Stimulated activated effector memory CD8-positive, alpha-beta T cell treated with anti-CD3 and anti-CD28 coated beads, Interleukin-12 subunit alpha, Interleukin-12 subunit beta, amount 100 ng/mL, for 72 hours (primary cell): Measurements from ENCODE around the gene FHIT.
"Not testable (repeated sequence)": the region's sequence is repeated elsewhere in the genome, so short reads cannot be mapped to it uniquely, and the experiment has no call there.

Experiments
- ATAC-seq: fragments of 150-1000 bp; cut with Tn5 transposase; 2 replicates; pipeline ENCODE4 v1.10.0; 2021
- DNase-seq, 2 donors: peaks; one replicate each; pipeline ENCODE4 v3.0.0; 2021 to 2022; ENCODE audit warnings: low spot score in 2 of 2
- H3K27ac Mint-ChIP-seq: one replicate; pipeline ENCODE4 v1.8.0; 2022; ENCODE audit warnings: mild to moderate bottlenecking, mixed read lengths
- H3K36me3 Mint-ChIP-seq: one replicate; pipeline ENCODE4 v1.8.0; 2022; ENCODE audit warnings: mild to moderate bottlenecking, mixed read lengths
- H3K4me1 Mint-ChIP-seq: one replicate; pipeline ENCODE4 v1.8.0; 2022; ENCODE audit warnings: mixed read lengths
- H3K4me3 Mint-ChIP-seq: one replicate; pipeline ENCODE4 v1.8.0; 2022; ENCODE audit warnings: mild to moderate bottlenecking, mixed read lengths
- H3K9me3 Mint-ChIP-seq: one replicate; pipeline ENCODE4 v1.8.0; 2022; ENCODE audit warnings: mixed read lengths

Gene FHIT

DNA sequence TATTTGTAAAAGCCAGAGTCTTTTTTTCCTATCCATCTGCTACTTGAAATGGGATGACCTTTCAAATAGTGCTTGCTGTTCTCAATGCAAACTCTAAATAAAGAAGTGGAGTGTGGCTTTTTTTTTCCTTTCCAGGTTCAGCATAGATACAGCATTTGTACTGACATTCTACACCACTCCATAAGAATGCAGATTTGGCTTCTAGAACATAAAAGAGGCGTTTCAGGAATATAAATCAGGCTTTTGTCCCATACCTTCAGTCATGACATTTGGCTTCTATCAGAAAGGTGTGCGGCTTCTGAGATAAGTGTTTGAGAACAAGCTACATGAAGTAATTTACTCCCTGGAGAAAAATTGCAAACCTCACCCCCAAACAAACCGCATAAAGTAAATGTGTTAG is 553.1 kb downstream of the FHIT start:
- Mint-ChIP-seq H3K27ac (no peak overlapping the region), H3K4me3 (no peak overlapping the region), H3K9me3 (peaks cover 3% of the 10 kb centered on the region), H3K4me1 (no peaks in the 10 kb centered on the region), H3K36me3 (peaks cover 5% of the 10 kb centered on the region)
- DNase-seq, result no peak
- ATAC-seq, result no peak

DNA sequence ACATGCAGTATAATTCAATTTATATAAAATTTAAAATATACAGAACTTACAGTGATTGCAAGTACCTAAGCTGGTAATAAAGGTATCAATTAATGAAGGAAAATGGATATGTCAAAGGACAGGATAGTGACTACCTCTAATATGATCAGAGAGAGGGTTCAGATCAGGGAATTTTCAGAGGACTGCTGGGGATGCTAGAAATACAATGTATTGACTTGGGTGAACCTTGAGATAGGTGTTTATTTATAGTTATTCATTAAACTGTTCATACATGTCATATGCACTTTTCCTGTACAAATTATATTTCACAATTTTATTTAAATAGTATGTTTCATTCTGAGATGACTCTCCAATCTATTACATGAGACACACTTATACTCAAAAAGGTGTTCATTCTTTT is 554.1 kb downstream of the FHIT start:
- no peak overlapping the region for H3K4me3 Mint-ChIP-seq
- H3K9me3 Mint-ChIP-seq, result peaks cover 3% of the 10 kb centered on the region
- peaks cover 5% of the 10 kb centered on the region for H3K36me3 Mint-ChIP-seq

GRCh38 chr3:60696428-60697125 is 554.7 kb downstream of the FHIT start:
- Mint-ChIP-seq H3K4me1 (no peaks in the 10 kb centered on the region), H3K36me3 (peaks cover 5% of the 10 kb centered on the region), H3K4me3 (no peak overlapping the region)

More for the DNA sequence above, 554.1 kb downstream of the FHIT start:
- no peak for ATAC-seq
- Mint-ChIP-seq H3K4me1 (no peaks in the 10 kb centered on the region), H3K27ac (no peak overlapping the region)
- DNase-seq, result no peak

GRCh38 chr3:60675424-60675823 is 575.8 kb downstream of the FHIT start:
- Mint-ChIP-seq H3K9me3 (peaks cover 2% of the 10 kb centered on the region), H3K27ac (no peak overlapping the region), H3K36me3 (no peaks in the 10 kb centered on the region), H3K4me3 (no peak overlapping the region), H3K4me1 (no peaks in the 10 kb centered on the region)
- DNase-seq, result no peak
- ATAC-seq, result no peak

More at GRCh38 chr3:60696428-60697125, 554.7 kb downstream of the FHIT start:
- Mint-ChIP-seq H3K9me3 (peaks cover 3% of the 10 kb centered on the region), H3K27ac (no peak overlapping the region)
- DNase-seq (no peak), ATAC-seq (no peak)

GRCh38 chr3:60674870-60675269 is 576.4 kb downstream of the FHIT start:
- no peak for ATAC-seq
- DNase-seq, result no peak
- Mint-ChIP-seq H3K36me3 (no peaks in the 10 kb centered on the region), H3K4me1 (no peaks in the 10 kb centered on the region), H3K27ac (no peak overlapping the region), H3K9me3 (peaks cover 2% of the 10 kb centered on the region), H3K4me3 (no peak overlapping the region)

- Mint-ChIP-seq H3K4me1 (no peaks in the 10 kb centered on the region), H3K4me3 (no peak overlapping the region), H3K36me3 (no peaks in the 10 kb centered on the region), H3K27ac (no peak overlapping the region), H3K9me3 (peaks cover 2% of the 10 kb centered on the region)
- no peak for ATAC-seq
- no peak for DNase-seq
Observed at GRCh38 chr3:60673123-60673522, 578.1 kb downstream of the FHIT start.

- not testable (repeated sequence) for H3K4me3 Mint-ChIP-seq, H3K36me3 Mint-ChIP-seq, H3K9me3 Mint-ChIP-seq, ATAC-seq, H3K4me1 Mint-ChIP-seq, DNase-seq, H3K27ac Mint-ChIP-seq
Observed at GRCh38 chr3:60672337-60672736, 578.9 kb downstream of the FHIT start.

GRCh38 chr3:60669636-60670035 is 581.6 kb downstream of the FHIT start:
- H3K27ac Mint-ChIP-seq, result no peak overlapping the region
- no peak overlapping the region for H3K4me3 Mint-ChIP-seq
- no peaks in the 10 kb centered on the region for H3K4me1 Mint-ChIP-seq
- ATAC-seq, result no peak
- H3K36me3 Mint-ChIP-seq, result no peaks in the 10 kb centered on the region
- peaks cover 12% of the 10 kb centered on the region for H3K9me3 Mint-ChIP-seq
- DNase-seq, result no peak

- no peaks in the 10 kb centered on the region for H3K36me3 Mint-ChIP-seq
- H3K9me3 Mint-ChIP-seq, result peaks cover 25% of the 10 kb centered on the region
- ATAC-seq (no peak), DNase-seq (no peak)
- H3K27ac Mint-ChIP-seq, result no peak overlapping the region
- no peak overlapping the region for H3K4me3 Mint-ChIP-seq
- H3K4me1 Mint-ChIP-seq, result no peaks in the 10 kb centered on the region
Observed at GRCh38 chr3:60660026-60660425, 591.2 kb downstream of the FHIT start.

DNA sequence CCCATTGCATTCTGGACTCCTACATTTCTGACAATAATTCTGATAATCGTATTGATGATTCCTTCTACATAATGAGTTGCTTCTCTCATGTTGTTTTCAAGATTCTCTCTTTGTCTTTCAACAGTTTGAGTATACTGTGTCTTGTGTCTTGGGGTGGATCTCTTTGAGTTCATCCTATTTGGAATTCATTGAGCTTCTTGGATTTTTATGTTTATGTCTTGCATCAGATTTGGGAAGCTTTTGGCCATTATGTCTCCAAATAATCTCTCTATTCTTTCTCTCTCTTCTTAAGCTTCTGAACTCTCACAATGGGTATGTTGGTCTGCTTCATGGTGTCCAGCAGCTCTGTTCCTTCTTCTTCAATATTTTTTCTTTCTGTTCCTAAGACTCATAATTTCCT is 592.2 kb downstream of the FHIT start:
- no peak for ATAC-seq
- Mint-ChIP-seq H3K4me1 (no peaks in the 10 kb centered on the region), H3K4me3 (no peak overlapping the region), H3K27ac (no peak overlapping the region), H3K36me3 (no peaks in the 10 kb centered on the region), H3K9me3 (peaks cover 19% of the 10 kb centered on the region)
- DNase-seq, result no peak

DNA sequence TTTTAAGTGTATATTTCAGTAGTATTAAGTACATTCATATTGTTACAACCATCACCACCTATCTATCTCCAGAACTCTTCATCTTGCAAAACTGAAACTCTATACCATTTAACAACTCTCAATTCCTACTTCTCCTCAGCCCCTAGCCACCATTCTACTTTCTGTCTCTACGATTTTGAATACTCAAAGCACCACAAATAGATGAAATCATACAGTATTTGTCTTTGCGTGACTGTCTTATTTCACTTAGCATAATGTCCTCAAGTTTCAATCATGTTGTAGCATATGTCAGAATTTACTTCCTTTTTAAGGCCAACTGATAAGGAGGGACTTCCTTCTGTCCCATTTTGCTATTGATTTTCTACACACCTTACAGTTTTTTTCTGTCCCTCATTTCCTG is 593.3 kb downstream of the FHIT start:
- Mint-ChIP-seq H3K4me1 (no peaks in the 10 kb centered on the region), H3K4me3 (no peak overlapping the region), H3K36me3 (no peaks in the 10 kb centered on the region), H3K9me3 (peaks cover 19% of the 10 kb centered on the region), H3K27ac (no peak overlapping the region)
- DNase-seq (no peak), ATAC-seq (no peak)

DNA sequence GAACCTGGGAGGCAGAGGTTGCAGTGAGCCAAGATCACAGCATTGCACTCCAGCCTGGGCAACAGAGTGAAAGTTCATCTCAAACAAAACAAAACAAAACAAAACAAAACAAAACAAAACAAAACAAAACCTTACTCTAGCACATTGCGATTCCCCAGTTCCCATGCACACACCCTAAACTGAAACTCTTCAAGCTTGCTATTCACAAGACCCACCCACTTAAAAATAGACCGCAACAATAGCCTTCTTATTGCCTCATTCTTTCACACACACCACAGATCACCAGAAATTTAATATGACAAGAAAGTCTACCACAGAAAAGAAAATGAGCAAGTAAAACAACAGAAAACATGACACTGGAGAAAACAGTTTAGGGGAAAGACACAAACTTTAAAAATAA is 598.4 kb downstream of the FHIT start:
- ATAC-seq (no peak), DNase-seq (no peak)
- no peaks in the 10 kb centered on the region for H3K4me1 Mint-ChIP-seq
- H3K9me3 Mint-ChIP-seq, result peaks cover under 1% of the 10 kb centered on the region
- no peak overlapping the region for H3K4me3 Mint-ChIP-seq
- no peak overlapping the region for H3K27ac Mint-ChIP-seq
- H3K36me3 Mint-ChIP-seq, result no peaks in the 10 kb centered on the region

- H3K27ac Mint-ChIP-seq, result no peak overlapping the region
- DNase-seq (no peak), ATAC-seq (no peak)
- H3K4me3 Mint-ChIP-seq, result no peak overlapping the region
- H3K36me3 Mint-ChIP-seq, result no peaks in the 10 kb centered on the region
- no peaks in the 10 kb centered on the region for H3K9me3 Mint-ChIP-seq
- no peaks in the 10 kb centered on the region for H3K4me1 Mint-ChIP-seq
Observed at GRCh38 chr3:60651799-60652198, 599.5 kb downstream of the FHIT start.

GRCh38 chr3:60650171-60650570 is 601.1 kb downstream of the FHIT start:
- DNase-seq (no peak), ATAC-seq (no peak)
- Mint-ChIP-seq H3K9me3 (no peaks in the 10 kb centered on the region), H3K27ac (no peak overlapping the region), H3K4me3 (no peak overlapping the region), H3K4me1 (no peaks in the 10 kb centered on the region), H3K36me3 (no peaks in the 10 kb centered on the region)

DNA sequence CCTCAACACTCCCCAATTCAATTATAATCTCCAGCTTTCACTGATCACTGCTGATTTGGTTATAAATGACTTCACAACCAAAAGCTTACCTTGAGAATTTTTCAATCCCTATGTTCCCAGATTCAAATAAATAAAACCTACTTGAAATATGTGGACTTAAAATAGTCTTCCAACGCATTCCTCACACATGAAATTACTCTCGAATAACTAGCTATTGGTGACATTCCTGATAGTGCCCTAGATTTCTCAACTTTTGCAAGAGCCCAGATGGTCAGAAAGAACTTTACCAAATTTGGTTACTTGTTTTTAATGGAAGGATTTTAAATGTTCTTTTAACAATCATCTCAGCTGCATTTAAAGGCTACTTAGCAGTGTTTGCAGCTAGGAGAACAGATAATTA is 605.5 kb downstream of the FHIT start:
- H3K4me1 Mint-ChIP-seq, result no peaks in the 10 kb centered on the region
- H3K4me3 Mint-ChIP-seq, result no peak overlapping the region
- DNase-seq, result no peak
- H3K27ac Mint-ChIP-seq, result no peak overlapping the region
- no peak for ATAC-seq
- H3K9me3 Mint-ChIP-seq, result peaks cover 2% of the 10 kb centered on the region
- no peaks in the 10 kb centered on the region for H3K36me3 Mint-ChIP-seq

DNA sequence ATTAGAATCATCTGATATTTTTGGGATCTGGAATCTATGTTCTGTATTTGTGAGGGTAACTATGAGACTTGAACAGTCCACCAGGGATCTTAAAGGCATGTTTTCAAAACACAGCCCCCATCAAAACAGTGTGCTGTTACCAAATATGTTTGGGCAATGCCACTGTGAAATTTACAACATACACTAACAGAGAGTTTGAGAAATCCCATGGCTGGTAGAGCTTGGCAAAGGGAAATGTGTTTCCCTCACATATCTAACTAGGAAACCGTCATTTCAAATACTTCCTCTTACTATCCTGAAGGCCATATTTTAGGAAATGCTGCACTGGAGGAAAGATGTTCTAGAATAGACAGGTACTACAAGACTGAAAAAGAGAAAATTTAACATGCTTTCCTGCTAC is 607.4 kb downstream of the FHIT start:
- Mint-ChIP-seq H3K27ac (no peak overlapping the region), H3K36me3 (no peaks in the 10 kb centered on the region)

DNA sequence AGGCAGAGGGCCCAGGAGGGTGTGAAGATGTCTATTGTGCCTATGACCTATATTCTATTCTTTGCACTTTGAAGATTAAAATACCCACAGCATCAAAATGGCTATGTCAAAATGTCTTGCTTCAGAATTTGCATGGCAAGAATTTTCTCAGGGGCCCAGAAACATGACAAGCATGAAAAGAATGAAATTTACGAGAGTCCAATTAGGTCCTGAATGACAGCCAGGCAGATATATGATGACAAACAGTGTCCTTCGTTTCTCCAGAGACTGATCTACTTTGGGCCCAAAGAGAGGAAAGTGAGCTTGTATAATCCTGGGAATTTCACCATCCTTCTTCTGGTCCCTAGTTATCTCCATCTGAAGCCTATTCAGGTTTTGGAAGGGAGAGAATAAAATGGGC is 609.9 kb downstream of the FHIT start:
- ATAC-seq (no peak), DNase-seq (no peak)
- no peaks in the 10 kb centered on the region for H3K36me3 Mint-ChIP-seq
- peaks cover 2% of the 10 kb centered on the region for H3K9me3 Mint-ChIP-seq
- H3K4me3 Mint-ChIP-seq, result no peak overlapping the region
- no peak overlapping the region for H3K27ac Mint-ChIP-seq
- no peaks in the 10 kb centered on the region for H3K4me1 Mint-ChIP-seq

More for the DNA sequence above, 607.4 kb downstream of the FHIT start:
- H3K4me1 Mint-ChIP-seq, result no peaks in the 10 kb centered on the region
- no peak overlapping the region for H3K4me3 Mint-ChIP-seq
- ATAC-seq (no peak), DNase-seq (no peak)
- peaks cover 2% of the 10 kb centered on the region for H3K9me3 Mint-ChIP-seq
